Thoracic aorta (tissue), 2 donors: ENCODE results near the gene SARDH. TPM values are rescaled to one million over a fixed set of nuclear protein-coding genes. Genes with fewer than 3 reads are reported as not detected.

Source experiments
- ATAC-seq: fragments of 150-250 bp; one replicate; pipeline ENCODE4 v1.8.0; 2017; ENCODE audit warnings: low read depth; ENCODE audit not compliant: insufficient number of reproducible peaks, low FRiP score
- DNase-seq: peaks from one replicate; pipeline ENCODE4 v3.0.0-alpha.2; 2020; ENCODE audit warnings: low spot score
- H3K27ac ChIP-seq, 2 donors: fragments of 200-600 bp; sonication (generic); 1 replicate in 1 of 2; 2 replicates in 1 of 2; pipeline ENCODE4 v1.5.1; 2016; ENCODE audit warnings: mild to moderate bottlenecking in 2 of 2, moderate library complexity in 2 of 2
- H3K27me3 ChIP-seq: fragments of 200-600 bp; sonication (generic); replicated peaks from 2 replicates; pipeline ENCODE4 v1.6.0; 2016; ENCODE audit warnings: mild to moderate bottlenecking; ENCODE audit not compliant: insufficient read depth
- H3K36me3 ChIP-seq: fragments of 200-600 bp; sonication (generic); one replicate; pipeline ENCODE4 v1.5.1; 2016
- H3K4me1 ChIP-seq, 2 donors: fragments of 200-600 bp; sonication (generic); 1 replicate in 1 of 2; 2 replicates in 1 of 2; pipeline versions ENCODE4 v1.5.1 to v1.6.0; 2016; ENCODE audit warnings: low read depth in 2 of 2, mild to moderate bottlenecking in 1 of 2; ENCODE audit not compliant: control insufficient read depth in 1 of 2
- H3K4me3 ChIP-seq: fragments of 200-600 bp; sonication (generic); 2 replicates; pipeline ENCODE4 v1.5.1; 2016; ENCODE audit warnings: mild to moderate bottlenecking
- H3K9me3 ChIP-seq: fragments of 200-600 bp; sonication (generic); 2 replicates; pipeline ENCODE4 v1.5.1; 2016
- total RNA-seq, 2 donors: library from RNA; depleted of rRNA; stranded (reverse); fragments of >200 nt; gene quantifications; one replicate each; pipeline versions ENCODE4 v1.1.0 to v1.2.3, GENCODE V29; 2016
- TF ChIP-seq, protein P1 (sequence below): fragments of 200-600 bp; sonication (generic); IDR thresholded peaks from one replicate; pipeline ENCODE4 v1.5.1; 2019; ENCODE audit warnings: antibody characterized with exemption

The SARDH gene
- total RNA-seq, 2 donors from 2014 or later: 1.8 to 4.3 TPM

DNA sequence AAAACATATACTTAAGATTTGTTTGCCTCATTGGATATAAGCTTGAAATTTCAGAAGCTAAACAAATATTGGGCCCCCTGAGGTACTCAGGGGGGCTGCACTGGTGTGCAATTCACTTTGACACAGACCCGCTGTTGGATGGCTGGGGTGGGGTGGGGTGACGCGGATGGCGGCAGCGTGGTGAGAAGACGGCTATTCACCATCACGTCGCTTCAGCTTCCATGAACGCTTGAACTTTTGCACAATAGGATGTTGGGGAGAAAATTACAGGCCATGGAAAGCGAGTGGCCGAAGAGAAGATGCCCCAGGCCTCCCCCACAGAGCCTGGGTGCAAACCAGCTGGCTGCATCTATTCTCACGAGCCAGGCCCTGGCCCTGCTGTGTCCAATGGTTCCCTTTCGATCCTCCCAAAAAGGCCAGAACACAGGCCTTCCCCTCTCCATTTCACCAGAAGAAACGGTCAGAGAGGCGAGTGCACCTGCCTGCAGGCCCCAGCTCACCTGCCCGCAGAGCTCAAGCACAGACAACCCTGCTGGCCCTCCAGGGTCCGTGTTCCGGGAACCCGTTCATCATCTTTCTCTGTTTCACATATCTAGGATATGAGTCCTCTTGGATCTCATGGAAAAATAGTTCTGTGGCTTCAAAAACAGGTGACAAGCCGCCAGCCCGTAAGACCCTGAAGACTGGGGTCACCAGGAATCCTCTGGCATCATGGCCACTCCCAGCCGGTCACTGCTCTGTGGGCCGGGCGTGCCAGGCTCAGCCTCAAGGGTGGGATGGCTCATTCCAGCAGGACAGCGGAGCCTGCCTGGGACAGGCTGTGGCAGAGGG lies 46.8 kb upstream of the SARDH start:
- Histone ChIP-seq H3K36me3 (no peaks in the 10 kb centered on the region), H3K9me3 (no peaks in the 10 kb centered on the region), H3K4me1 (no peaks in the 10 kb centered on the region), H3K27ac (no peak overlapping the region), H3K27me3 (no peaks in the 10 kb centered on the region), H3K4me3 (no peak overlapping the region)
- no peak for ATAC-seq
- TF ChIP-seq, protein P1, sequence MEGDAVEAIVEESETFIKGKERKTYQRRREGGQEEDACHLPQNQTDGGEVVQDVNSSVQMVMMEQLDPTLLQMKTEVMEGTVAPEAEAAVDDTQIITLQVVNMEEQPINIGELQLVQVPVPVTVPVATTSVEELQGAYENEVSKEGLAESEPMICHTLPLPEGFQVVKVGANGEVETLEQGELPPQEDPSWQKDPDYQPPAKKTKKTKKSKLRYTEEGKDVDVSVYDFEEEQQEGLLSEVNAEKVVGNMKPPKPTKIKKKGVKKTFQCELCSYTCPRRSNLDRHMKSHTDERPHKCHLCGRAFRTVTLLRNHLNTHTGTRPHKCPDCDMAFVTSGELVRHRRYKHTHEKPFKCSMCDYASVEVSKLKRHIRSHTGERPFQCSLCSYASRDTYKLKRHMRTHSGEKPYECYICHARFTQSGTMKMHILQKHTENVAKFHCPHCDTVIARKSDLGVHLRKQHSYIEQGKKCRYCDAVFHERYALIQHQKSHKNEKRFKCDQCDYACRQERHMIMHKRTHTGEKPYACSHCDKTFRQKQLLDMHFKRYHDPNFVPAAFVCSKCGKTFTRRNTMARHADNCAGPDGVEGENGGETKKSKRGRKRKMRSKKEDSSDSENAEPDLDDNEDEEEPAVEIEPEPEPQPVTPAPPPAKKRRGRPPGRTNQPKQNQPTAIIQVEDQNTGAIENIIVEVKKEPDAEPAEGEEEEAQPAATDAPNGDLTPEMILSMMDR: no peak
- no peak for DNase-seq

DNA sequence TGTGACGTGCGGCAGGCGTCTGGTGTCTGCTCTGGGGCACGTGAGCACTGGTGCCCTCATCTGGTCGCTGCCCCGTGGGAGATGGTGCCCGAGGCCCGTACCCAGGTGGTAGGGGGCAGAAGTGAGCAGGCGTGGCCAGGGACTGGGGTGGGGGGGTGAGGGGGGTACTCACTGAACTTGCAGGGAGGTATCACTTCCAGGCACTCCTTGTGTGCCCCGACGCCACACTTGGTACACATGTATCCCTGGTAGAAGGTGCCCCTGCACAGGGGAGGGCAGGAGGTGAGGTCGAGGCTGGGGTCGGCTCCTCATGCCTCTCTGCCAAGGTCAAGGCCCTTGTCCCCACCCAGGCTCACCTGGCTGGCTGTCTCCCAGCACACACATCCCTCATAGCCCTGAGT lies 45.2 kb upstream of the SARDH start:
- TF ChIP-seq, protein P1: no peak
- ATAC-seq: no peak
- Histone ChIP-seq H3K9me3 (no peaks in the 10 kb centered on the region), H3K4me3 (no peak overlapping the region), H3K27me3 (no peaks in the 10 kb centered on the region), H3K4me1 (no peaks in the 10 kb centered on the region), H3K27ac (no peak overlapping the region), H3K36me3 (no peaks in the 10 kb centered on the region)
- DNase-seq: no peak

GRCh38 chr9:133782157-133783130 lies 44.3 kb upstream of the SARDH start:
- no peak overlapping the region for H3K4me3 ChIP-seq
- H3K36me3 ChIP-seq: no peaks in the 10 kb centered on the region
- no peaks in the 10 kb centered on the region for H3K27me3 ChIP-seq
- H3K27ac ChIP-seq: no peak overlapping the region
- TF ChIP-seq, protein P1: peak; percentile 63
- ATAC-seq (no peak), DNase-seq (no peak)
- peaks cover 0 to under 1% of the 10 kb centered on the region in 2 donors for H3K4me1 ChIP-seq
- no peaks in the 10 kb centered on the region for H3K9me3 ChIP-seq

GRCh38 chr9:133781828-133782135 lies 43.6 kb upstream of the SARDH start:
- Histone ChIP-seq H3K9me3 (no peaks in the 10 kb centered on the region), H3K27me3 (no peaks in the 10 kb centered on the region), H3K36me3 (no peaks in the 10 kb centered on the region), H3K4me1 (peaks cover 0 to 7% of the 10 kb centered on the region in 2 donors), H3K27ac (no peak overlapping the region), H3K4me3 (no peak overlapping the region)
- ATAC-seq: no peak
- TF ChIP-seq, protein P1: no peak
- no peak for DNase-seq
